Neural progenitor cell (in vitro differentiated cells): ENCODE data around the gene SIGMAR1.

Experiments
- EZH2 ChIP-seq: fragments of 200-600 bp; sonication (generic); IDR thresholded peaks from 2 replicates; pipeline ENCODE4 v1.6.1; 2017; ENCODE audit warnings: antibody characterized with exemption, mild to moderate bottlenecking, moderate library complexity
- TF ChIP-seq, protein P1 (sequence below): fragments of 200-600 bp; sonication (generic); IDR thresholded peaks from 2 replicates; pipeline ENCODE4 v1.5.1; 2017; ENCODE audit warnings: antibody characterized with exemption, mild to moderate bottlenecking

DNA sequence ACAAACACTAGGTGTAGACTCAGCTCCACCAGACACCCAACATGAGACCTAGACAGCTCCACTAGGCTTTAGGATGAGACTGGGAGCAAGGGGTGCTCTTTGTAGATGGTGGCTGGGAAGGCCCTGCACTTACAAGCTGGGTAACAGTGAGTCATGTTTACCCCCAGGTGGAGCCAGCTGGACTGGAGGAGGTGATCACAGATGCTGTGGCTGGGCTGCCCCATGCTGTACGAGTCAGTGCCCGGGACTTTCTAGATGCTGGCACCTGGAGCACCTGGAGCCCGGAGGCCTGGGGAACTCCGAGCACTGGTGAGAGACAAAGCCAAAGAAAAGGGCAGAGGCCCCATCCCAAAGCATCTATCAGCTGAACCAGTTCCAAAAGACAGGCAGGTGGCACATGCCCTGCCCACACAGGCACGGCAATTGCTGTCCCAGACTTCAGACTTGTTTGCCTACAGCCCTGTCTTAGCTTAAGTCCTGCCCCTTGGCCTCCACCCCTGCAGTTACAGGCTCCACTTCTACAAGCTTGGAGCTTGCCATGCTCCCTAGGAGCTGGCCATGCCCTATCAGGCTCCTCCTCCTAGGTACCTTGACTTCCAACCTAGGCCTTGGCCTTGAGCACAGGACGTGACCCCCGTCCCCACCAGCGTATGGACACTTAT, 22.1 kb upstream of the SIGMAR1 start:
- TF ChIP-seq, protein P1, sequence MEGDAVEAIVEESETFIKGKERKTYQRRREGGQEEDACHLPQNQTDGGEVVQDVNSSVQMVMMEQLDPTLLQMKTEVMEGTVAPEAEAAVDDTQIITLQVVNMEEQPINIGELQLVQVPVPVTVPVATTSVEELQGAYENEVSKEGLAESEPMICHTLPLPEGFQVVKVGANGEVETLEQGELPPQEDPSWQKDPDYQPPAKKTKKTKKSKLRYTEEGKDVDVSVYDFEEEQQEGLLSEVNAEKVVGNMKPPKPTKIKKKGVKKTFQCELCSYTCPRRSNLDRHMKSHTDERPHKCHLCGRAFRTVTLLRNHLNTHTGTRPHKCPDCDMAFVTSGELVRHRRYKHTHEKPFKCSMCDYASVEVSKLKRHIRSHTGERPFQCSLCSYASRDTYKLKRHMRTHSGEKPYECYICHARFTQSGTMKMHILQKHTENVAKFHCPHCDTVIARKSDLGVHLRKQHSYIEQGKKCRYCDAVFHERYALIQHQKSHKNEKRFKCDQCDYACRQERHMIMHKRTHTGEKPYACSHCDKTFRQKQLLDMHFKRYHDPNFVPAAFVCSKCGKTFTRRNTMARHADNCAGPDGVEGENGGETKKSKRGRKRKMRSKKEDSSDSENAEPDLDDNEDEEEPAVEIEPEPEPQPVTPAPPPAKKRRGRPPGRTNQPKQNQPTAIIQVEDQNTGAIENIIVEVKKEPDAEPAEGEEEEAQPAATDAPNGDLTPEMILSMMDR: no peak
- no peak for TF ChIP-seq EZH2
